Astrocyte of the hippocampus (primary cell): ENCODE measurements around the gene TICRR.
A peak's percentile ranks its signal among the peaks of the same experiment; 100 is the strongest.

Source experiments
- DNase-seq: peaks from one replicate; pipeline ENCODE4 v3.0.0; 2011; ENCODE audit warnings: low read depth, low spot score

Gene TICRR

DNA sequence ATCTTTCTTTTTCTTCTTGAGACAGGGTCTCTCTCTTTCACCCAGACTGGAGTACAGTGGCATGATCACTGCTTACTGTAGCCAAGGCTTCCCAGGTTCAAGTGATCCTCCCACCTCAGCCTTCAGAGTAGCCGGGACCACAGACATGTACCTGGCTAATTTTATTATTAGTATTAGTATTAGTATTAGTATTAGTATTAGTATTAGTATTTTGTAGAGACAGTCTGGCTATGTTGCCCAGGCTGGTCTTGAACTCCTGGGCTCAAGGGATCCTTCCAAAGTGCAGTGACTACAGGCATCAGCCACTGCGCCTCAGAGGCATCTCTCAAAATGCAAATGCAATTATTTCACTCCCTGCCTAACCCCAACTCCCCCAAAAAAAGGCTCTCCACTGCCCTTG is 78.3 kb downstream of the TICRR start:
- DNase-seq, result no peak

GRCh38 chr15:89654301-89654761 is 79.1 kb downstream of the TICRR start:
- peak; percentile 26 for DNase-seq

DNA sequence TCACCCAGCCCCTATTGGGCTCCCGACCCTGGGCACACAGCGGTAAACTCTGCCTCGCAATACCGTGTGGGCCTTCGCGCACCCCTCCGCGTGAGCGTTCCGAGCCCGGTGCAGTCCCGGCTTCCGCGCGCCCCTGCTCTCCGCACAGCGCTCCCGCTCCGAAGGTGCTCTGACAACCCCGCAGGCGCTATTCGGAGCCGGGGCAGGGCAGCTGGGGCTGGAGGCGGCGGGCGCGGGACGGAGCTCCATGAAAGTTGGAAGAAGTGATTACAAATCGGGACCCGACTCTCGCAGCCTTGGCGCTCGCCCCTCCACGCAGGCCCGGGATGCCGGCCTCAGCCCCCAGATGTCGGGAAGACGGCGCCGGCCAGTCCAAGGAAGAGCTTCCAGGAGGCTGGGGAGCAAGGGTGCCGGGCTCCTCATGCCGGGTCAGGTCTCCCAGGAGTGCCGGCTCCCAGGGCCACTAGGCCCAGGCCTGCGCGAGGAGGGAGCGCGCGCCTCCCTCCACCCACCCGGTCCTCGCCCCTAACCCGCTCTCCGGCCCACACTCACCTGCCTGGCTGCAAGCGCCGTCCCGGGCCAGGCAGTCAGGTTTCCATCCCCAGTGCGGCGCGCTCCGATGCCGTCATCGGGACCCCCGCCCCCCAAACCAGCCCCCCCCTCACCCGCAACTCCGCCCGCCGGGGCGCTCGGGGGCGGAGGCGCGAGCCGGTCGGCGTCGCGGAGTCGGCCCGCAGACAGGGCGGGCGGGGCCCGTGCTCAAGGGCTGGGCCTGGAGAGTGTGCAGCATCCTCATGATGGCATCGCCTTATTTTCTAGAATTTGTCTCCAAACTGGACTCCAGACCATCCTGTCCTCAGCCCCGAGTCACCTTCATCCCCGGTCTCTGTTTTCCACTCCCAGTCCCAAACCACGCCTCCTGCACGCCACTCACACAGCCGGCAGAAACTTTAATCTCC is 79.9 kb downstream of the TICRR start, which contains the start of gene KIF7:
Gene KIF7 (minus strand): TSS at position 621 of the 959 bp plus-strand sequence. CDS start 2,537 bp downstream, outside the sequence.
- peak; percentile 88 for DNase-seq

GRCh38 chr15:89656116-89656815 is 81.0 kb downstream of the TICRR start:
- no peak for DNase-seq

GRCh38 chr15:89657686-89658200 is 82.5 kb downstream of the TICRR start:
- DNase-seq, result no peak

GRCh38 chr15:89659295-89659694 is 84.0 kb downstream of the TICRR start:
- no peak for DNase-seq

- no peak for DNase-seq
Measured at GRCh38 chr15:89660556-89660955, 85.3 kb downstream of the TICRR start.

DNA sequence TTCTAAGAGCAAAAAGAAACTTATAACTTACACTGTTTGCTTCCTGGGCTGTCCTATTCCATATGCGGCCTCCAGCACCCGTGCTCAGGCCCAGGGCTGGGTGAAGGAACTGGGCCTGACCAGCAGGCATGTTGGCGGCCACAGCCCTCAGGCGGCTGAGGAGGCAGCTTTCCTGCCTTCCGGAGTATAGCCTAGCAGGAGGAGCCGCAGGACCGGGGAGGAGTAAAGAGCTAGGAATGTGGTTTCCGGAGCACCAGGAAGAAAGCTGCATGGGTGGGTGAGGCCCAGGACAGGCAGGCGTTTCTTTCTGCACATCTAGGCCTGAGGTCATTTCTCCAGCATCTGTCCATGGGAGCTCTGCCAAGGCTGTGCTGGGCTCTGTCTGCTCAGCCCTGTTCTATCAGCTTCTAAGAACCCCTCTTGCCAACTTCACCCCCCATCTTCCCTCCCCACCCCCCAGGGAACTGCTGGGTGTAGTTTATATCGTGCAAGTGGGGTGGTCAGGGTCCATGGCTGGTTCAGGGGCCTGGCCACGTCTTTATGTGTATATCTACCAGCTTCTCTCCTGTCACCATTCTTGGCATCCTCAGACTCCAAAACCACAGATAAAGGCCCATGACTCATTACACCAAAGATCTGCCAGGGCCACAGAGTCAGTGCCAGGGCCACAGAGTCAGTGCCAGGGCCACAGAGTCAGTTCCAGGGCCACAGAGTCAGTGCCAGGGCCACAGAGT is 87.8 kb downstream of the TICRR start:
- DNase-seq, result peak; percentile 83

DNA sequence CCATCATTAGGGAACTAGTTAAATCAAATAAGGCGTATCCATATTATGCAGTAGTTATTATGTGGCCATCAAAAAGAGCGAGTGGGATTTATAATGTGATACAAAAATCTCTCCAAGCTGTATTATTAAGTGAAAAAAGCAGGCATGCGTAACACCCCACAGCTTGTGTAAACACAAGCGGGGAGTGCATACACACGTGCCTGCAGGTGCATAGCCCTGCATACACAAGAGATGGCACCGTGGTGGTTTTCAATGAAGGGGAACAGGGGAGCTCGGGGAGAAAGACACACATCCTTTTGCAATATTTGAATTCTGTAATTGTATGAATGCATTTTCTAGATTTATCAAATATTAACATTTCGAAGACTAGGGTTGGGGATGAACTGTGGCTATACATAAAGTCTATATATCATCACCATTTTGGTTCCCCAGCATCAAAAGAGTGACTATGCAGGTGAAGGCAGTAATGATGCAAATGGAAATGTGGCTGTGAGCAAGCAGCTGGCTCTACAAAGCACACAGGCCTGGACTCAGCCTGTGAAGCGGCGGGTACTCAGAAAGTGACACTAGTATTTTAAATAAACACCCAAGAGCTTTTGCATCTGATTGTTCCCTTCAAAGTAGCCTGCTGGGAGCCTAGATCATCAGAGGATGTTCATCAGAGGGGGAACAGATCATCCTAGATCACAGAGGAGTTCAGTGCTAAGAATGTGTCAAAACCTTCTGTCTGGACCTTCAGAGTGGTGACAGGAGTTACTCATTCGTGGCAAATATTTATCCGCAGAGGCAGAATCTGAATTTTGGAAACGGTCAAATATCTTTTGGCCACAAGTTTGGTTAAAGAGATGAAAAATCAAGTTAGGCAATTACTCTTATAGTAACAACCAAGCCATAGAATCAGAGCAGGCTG is 89.4 kb downstream of the TICRR start:
- DNase-seq, result no peak

DNA sequence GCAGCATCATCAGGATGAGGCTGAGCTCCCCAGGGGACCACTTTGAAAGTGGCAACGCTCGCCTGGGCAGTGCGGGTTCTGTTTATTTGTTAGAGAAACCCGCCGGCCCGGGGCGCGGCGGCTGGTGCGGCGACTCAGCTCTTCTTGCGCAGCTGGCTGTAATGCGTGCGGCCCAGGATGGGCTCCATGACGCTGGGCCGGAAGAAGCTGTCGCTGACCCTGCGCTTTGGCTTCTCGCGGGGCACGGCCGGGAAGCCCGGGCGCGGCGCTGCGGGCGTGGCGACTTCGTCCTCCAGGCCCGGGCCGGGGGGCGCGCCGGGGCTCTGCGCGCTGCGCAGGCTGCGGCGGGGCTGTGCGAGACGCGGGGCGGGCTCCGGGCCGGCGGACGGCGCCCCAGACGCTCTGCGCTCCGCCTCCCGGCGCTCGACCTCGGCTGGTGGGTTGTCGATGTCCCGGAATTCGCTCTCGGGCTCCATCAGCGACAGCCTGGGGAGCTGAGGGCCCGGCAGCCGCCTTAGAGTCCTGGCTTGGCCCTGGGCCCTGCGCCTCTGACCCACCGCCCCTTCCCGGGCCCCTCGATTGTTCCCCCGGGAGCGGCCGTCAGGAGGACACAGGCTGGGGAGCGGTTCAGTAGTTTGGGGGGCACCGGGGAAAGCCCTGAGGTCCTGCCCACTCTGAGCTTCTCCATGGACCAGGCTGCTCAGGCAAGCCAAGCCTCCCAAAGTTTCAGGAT is 90.3 kb downstream of the TICRR start:
- peak; percentile 71 for DNase-seq

DNA sequence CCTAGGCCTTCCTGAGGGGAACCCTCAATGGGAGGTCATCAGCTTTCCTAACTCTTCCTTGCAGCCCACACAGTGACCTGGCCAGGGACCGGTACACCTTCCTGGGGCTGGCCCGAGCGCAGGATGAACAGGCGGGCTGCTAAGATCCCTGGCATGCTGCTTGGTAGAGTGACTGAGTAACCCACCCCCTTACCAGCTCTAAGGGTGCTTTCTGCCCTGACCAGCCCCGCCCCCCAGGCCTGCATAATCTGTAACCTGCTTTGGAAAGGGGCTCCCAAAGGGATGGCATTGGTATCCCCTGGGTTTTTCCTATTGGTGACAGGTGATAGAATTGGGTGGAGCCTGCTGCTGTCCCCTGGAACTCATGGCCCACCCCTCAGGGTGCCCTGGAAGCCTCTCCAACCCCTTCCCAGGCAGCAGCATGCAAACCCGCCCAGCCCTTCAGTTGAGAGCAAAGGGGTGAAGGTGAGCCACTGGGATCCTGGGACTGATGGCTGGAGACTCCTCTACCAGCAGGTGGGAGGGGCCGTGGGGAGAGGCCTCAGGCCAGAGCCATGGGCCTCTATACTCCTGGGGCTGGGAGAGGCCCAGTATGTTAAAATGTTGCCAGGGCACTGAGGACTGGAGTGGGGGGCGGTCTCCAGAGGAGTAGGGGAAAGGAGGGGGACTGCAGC is 91.1 kb downstream of the TICRR start:
- DNase-seq, result no peak

DNA sequence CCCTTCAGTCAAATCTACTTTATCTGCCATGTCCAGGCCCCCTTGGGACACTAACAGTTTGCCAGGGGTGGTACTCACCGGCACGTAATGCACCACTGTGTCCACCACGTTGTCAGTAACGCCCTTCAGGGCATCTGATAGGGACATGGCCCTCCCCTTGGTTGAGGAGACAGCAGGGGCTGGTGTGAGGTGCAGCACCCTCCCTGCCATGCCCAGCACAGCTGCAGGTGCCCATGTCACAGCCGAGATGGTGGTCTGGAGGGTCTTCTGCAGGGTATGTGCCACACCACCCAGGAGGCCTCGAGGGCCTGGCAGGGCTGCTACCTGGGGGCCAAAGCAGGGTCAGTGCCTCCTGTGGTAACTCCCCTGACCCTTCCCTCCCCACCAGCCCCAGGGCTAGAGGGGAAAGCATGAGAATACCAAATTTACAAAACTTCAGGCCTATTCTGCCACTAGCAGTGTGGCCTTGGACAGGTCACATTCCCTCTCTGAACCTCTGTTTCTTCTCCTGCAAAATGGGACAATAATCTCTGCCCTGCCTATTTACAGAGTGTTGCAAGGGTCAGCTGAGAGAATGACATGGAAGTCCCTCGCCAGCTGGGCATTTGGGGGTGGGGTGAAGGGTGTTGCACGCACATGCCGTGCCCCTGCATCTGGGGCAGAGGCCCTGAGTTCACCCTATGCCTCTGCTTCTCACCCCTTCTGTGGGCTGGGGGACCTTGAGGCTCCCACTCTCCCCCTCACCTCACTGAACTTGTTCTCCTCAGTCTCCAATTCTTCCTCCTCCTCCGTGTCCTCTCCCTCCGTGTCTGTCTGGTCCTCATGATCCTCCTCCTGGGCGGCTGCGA is 91.8 kb downstream of the TICRR start:
- DNase-seq, result no peak

DNA sequence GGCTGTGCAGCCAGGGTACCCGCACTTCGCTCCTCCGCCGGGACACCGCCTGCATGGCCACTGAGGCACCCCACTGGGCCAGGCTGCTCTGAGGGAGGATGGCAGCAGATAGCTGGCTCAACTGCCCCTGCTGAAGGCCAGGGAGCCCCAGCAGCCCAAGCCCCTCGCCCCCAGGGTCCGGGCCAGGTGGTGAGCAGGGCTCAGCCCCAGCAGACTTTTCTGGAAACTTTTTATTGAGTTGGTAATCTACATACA is 92.4 kb downstream of the TICRR start:
- DNase-seq, result no peak

DNA sequence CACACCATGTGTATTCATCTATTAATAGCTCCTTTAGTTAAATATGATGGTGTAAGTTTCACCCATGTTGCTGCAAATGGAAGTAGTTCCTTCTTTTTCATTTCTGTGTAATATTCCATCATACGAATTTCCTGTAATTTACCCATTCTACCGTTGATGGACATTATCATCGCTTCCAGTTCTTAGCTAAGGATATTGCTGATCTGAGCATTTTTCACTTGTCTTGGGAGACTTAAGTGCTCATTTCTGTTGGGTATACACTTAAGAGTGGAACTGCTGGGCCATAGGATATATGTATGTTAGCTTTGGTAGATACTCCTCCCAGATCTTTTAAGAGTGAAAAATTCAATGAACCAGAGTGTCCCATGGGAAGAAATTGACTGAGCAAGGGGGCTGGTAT is 92.9 kb downstream of the TICRR start:
- DNase-seq, result no peak

- DNase-seq, result no peak
Measured at GRCh38 chr15:89669309-89669865, 94.1 kb downstream of the TICRR start.

DNA sequence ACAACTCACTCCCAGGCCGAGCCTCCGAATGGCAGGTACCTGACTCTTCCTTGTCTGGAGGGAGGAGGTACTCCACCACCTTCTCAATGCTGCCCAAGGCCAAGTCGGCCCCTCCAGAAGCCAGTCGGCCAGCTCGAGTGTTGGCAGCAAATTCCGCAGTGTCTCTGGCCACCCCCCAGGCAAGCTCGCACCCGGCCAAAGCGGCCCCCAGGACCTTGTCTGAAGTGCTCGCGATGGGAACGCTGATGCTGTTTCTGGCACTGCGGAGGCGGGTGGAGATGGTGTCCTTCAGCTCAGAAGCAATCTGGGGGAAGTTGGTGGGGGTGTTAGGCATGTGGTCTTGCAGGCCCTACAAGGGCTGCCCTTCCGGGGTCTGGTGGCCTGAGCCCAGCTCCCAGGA is 94.7 kb downstream of the TICRR start:
- DNase-seq, result no peak

DNA sequence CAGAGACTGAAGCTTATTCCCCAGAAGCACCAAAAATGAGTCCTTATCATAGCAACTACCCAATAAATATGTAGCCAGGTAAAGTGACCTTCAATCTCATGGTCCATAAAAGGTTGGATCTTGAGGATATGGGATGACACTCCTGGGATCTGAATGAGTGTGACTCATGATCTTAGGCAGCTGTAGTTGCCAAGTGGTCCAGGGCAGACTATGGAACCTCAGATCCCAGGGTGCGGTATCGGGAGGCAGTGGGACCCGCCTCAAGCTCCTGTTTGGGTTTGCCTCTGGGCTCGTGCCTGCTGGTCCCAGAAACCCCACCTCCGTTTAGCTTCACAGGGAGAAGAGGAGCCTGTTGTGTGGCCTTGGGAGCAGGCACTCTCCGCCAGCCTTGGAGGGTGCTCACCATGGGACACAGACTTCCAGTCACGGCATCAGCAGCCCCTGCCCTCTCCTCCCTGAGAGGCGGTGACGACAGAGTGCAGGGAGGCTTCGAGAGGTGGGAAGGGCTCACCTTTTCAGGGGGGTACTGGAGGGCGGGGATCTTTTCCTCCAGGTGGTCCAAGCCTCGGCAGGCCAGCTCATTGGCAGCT is 95.8 kb downstream of the TICRR start:
- DNase-seq, result no peak

GRCh38 chr15:89671687-89672086 is 96.4 kb downstream of the TICRR start:
- DNase-seq, result no peak
